ENCODE results near the gene PTCH2.

PTCH2 gene

DNA sequence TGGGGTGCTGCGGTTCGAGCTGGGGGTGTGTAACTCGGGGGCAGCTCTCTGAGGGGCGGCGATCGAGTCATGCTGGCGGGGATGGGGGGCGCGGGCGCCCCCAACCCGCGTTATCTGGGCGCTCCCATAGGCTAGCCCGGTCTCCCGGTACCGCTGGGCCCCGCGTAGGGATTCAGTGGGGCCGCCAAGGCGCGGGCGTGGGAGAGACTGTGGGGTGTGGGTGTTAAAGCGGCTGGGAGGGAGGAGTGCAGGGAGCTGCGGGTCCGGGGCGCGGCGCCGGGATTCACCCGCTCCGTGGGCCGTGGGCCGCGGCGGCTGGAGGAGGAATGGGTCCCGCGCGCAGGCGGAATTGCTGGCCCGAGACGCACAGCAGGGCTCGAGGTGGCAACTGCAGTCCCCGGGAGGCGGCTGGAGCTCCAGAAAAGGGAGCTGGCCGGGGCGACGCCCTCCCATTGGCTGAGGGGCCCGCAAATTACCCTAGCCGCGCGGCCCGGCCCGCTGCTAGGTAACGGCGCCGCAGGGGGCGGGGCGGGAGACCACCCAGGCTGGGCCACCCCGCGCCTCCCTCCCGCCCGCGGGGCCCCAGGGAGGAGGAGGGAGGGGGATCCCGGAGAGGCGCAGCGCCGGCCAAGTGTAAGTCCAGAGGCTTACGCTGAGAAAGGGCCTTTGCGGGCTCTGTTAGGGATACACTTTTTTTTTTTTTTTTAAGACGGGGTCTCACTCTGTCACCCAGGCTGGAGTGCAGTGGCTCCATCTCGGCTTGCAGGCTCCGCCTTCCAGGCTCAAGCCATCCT, at the start of gene PTCH2:
PTCH2 (minus strand) TSS at position 392 of the 794 bp plus-strand sequence; CDS start at position 71, 321 bp downstream.
- in situ Hi-C loops (cut with MboI; ENCODE audit: low sequenced_read_pairs) = no loop called here

DNA sequence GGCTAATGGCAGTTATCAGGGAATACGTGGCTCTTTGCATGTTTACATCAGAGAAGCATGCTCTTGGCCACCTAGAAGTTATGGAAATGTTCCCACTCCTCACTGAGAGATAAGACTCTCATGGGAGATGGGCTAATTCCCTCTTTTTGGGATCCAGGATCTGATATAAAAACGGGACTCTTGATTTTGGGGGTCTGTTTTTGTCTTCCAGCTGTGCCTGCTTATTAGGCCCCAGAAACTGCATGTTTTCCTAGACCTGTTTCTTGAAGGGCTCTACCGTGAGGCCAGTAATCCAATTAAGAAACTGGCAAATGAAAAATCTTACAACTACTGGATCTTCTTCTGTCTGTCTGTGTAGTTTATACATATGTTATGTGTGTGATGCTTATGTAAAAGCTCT, 47.0 kb upstream of the PTCH2 start:
- in situ Hi-C loops (cut with MboI; ENCODE audit: low sequenced_read_pairs) = no loop called here

GRCh38 chr1:44885406-44885805, 42.4 kb upstream of the PTCH2 start:
- in situ Hi-C loops (cut with MboI; ENCODE audit: low sequenced_read_pairs) = no loop called here

DNA sequence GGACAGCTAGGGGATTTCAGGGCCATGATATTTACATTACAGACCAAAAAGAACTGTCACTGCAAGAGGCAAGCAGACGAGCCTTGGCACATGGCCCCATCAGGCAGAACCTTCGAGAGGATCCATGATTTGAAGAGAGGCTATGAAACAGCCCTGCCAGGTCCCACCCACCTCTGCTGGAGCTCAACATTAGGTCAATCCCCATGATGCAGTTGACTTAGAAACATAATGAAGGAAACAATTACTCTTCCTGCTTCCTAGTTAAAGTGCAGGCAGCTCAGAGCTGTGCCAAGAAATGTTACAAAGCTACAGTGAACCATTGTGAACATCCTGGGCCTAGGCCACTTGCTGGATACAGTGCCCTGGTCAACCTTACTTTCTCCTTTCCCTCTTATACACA, 41.7 kb upstream of the PTCH2 start:
- in situ Hi-C loops (cut with MboI; ENCODE audit: low sequenced_read_pairs) = no loop called here

DNA sequence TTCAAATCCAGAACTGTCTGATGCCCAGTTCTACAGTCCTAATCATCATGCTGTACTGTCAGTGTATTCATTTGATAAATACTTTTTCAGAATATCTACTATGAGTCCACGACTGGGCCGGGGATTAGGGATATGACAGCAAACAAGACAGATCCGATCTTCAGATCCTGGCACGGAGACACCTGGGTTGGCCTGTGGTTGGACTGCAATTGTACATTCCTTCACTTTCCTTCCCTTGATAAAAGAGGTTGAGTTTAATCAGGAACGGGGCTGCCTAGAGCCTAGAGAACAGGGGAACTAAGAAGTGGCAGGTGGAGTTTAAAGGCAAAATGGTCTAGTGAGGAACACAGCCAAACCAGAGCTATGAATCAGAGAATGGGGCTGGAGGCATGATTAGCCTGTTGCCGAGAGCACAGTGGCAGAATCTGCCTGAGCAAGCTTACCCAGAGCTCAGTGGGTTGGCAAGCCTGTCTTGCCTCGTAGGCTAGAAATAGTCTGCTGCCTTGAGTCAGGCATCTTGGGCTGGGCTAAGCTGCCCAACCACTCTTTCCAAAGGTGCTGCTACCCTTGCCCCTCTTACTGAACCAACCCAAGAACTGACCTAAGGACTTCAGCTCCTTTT, 38.1 kb upstream of the PTCH2 start:
- in situ Hi-C loops (cut with MboI; ENCODE audit: low sequenced_read_pairs) = no loop called here

DNA sequence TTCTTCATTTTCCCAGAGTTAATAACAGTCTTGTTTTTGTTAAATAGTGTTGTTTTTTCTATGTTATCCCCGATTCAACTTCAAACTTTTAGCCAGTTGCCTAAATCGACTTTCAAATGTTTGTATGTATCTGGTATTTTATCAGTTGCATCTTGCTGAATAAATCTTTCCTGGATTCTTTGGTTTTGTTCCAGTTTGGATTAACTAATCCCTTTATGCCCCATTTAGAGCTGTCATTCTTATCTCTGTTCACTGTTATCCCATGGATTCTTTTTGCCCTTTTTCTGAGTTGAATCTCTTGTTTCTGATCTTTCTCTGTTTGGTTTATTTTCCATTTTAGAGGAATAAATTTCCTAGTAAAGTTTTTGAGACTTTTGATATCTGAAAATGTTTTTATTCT, 31.1 kb upstream of the PTCH2 start:
- in situ Hi-C loops (cut with MboI; ENCODE audit: low sequenced_read_pairs) = no loop called here

- in situ Hi-C loops (cut with MboI; ENCODE audit: low sequenced_read_pairs) = no loop called here
These were observed 27.0 kb upstream of the PTCH2 start for GRCh38 chr1:44870096-44870495.

DNA sequence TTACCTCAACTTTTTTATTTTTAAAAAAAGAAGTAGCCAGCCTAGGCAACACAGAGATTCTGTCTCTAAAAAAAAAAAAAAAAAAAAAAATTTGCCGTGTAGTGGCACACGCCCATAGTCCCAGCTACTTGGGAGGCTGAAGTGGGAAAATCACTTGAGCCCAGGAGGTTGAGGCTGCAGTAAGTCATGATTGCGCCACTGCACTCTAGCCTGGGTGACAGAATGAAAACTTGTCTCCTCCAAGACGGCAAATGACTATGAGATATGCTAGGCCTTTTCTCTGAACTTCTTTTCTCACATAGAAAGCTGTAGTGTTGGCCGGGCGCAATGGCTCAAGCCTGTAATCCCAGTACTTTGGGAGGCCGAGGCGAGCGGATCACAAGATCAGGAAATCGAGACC, 24.7 kb upstream of the PTCH2 start:
- in situ Hi-C loops (cut with MboI; ENCODE audit: low sequenced_read_pairs) = no loop called here

GRCh38 chr1:44862829-44863401, 19.9 kb upstream of the PTCH2 start:
- in situ Hi-C loops (cut with MboI; ENCODE audit: low sequenced_read_pairs) = no loop called here

DNA sequence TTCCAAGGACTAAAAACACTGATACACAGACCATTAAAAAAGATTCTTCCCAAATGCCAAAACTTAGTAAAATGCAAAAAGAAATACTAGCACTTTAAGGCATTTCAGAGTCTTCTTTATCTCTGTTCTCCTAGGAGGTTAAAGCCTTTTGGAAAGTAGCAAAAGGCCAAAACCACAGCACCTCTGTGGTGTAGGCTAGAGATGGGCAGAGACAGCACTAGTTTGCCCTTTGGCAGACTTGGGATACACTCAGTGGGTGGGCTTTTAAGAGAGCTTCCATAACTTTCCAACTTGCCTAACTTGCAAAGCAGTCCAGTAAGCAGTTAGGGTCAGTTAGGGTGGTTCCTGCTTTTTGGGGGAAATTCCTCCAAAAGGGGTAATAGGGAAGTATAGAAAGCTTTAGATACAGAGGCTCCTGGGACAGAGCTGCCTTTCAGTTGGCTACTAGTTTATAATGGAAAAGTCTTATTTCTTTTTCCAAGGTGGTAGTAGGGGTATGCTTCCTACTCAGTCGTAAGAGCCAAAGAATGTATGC, 17.9 kb upstream of the PTCH2 start:
- in situ Hi-C loops (cut with MboI; ENCODE audit: low sequenced_read_pairs) = no loop called here

DNA sequence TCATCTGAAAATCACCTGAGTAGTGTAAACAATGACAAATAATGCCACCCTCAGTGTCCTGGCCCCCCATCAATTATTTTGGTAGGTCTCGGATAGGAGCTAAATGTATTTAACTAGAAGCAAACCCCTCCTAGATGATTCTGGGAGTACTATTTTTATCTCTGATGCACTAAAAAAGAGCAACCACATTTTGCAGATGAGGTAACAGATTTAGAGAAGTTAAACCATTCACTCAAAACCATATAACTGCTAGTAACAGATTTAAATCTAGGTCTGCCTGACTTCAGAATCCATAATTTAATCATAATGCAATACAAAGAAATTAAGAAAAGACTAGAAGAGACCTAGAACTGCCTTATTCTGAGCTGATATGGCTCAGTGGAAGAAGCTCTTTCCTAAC, 17.3 kb upstream of the PTCH2 start:
- in situ Hi-C loops (cut with MboI; ENCODE audit: low sequenced_read_pairs) = no loop called here

GRCh38 chr1:44857446-44857845, 14.4 kb upstream of the PTCH2 start:
- in situ Hi-C loops (cut with MboI; ENCODE audit: low sequenced_read_pairs) = no loop called here

- in situ Hi-C loops (cut with MboI; ENCODE audit: low sequenced_read_pairs) = no loop called here
These were observed 12.7 kb upstream of the PTCH2 start for GRCh38 chr1:44855742-44856141.

GRCh38 chr1:44854970-44855369, 11.9 kb upstream of the PTCH2 start:
- in situ Hi-C loops (cut with MboI; ENCODE audit: low sequenced_read_pairs) = no loop called here

- in situ Hi-C loops (cut with MboI; ENCODE audit: low sequenced_read_pairs) = no loop called here
These were observed 10.1 kb upstream of the PTCH2 start for GRCh38 chr1:44853201-44853600.

DNA sequence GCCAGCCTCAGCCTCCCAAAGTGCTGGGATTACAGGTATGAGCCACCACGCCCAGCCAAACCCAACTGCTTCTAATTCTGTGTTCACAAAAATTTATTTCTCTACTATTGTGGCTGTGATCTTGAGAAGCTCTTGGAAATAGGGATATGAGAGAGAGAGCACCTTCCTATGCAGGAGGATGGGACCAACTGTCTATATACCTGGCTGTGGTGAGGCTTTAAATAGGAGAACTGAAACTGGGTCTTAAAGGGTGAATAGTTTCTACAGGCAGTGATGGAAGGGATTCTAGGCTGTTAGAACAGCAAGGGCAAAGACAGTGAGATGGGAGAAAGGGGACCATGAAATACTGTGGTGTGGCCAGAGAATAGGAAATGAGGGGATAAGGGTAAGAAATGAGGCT, 8.3 kb upstream of the PTCH2 start:
- in situ Hi-C loops (cut with MboI; ENCODE audit: low sequenced_read_pairs) = no loop called here

- in situ Hi-C loops (cut with MboI; ENCODE audit: low sequenced_read_pairs) = no loop called here
These were observed 6.6 kb upstream of the PTCH2 start for GRCh38 chr1:44849575-44850132.

DNA sequence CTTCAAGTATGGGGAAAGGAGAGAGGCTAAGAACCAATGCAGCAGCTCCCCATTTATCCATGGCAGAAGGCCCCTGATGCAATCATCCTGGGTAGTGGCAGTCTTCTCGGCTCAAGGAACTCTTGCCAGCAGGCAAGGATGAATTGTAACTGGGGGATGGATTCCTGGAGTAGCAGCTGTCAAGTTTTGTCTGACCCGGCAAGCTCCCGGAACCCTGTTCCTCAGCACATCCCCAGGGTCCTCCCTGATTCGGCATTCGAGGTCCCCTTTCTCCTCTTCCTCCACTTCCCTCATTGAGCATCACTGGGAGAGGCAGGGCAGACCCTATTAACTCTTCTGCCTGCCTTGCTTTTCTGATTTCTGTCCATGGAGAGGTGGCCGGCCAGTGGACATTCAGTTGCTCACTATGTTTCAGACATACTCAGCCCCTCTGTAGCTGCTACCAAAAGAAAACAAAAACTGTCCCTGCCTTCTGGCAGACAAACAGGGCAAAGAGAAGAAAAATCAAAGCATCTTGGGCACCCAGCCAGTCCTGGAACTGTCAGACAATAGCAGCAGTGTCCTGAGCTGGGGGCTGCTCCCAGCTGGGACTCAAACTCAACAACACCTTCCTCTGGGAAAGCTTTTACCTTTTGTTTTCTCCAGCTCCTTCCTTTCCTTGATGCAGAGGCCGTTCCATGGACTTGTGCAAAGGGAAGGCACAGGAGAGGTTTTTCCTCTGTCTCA, 5.6 kb upstream of the PTCH2 start:
- in situ Hi-C loops (cut with MboI; ENCODE audit: low sequenced_read_pairs) = no loop called here

DNA sequence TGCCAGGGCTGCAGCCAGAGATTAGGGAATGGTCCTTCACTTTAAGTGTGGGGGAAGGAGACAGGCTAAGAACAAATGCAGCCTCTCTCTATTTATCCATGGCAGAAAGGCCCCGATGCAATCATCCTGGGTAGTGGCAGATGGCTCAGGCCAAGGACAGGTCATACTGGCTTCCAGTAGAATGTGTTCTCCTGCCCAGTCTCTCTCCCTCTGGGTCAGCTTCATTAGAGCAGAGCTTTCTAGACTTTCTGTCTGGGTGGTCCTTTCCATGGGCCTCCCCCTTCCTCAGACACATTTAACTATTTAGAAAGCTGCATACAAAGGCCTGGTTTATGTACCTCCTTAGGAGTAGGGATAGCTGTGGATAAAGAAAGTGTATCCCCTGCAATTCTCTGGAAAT, 4.8 kb upstream of the PTCH2 start:
- in situ Hi-C loops (cut with MboI; ENCODE audit: low sequenced_read_pairs) = no loop called here

GRCh38 chr1:44846985-44847384, 3.9 kb upstream of the PTCH2 start:
- in situ Hi-C loops (cut with MboI; ENCODE audit: low sequenced_read_pairs) = no loop called here

- in situ Hi-C loops (cut with MboI; ENCODE audit: low sequenced_read_pairs) = no loop called here
These were observed 579 bp downstream of the PTCH2 start for GRCh38 chr1:44842486-44842861.
